ENCODE data around the gene TOLLIP.
"Not testable (repeated sequence)": the region's sequence is repeated elsewhere in the genome, so short reads cannot be mapped to it uniquely, and the experiment has no call there.

DNA sequence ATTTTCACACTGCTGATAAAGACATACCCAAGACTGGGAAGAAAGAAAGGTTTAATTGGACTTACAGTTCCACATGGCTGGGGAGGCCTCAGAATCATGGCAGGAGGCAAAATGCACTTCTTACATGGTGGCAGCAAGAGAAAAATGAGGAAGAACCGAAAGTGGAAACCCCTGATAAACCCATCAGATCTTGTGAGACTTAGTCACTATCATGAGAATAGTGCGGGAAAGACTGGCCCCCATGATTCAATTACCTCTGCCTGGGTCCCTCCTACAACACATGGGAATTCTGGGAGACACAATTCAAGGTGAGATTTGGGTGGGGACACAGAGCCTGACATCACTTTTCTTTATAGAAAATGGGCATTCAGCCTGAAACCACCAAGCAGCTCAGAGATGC lies 42.5 kb downstream of the TOLLIP start:
- TF ChIP-seq, protein P1, sequence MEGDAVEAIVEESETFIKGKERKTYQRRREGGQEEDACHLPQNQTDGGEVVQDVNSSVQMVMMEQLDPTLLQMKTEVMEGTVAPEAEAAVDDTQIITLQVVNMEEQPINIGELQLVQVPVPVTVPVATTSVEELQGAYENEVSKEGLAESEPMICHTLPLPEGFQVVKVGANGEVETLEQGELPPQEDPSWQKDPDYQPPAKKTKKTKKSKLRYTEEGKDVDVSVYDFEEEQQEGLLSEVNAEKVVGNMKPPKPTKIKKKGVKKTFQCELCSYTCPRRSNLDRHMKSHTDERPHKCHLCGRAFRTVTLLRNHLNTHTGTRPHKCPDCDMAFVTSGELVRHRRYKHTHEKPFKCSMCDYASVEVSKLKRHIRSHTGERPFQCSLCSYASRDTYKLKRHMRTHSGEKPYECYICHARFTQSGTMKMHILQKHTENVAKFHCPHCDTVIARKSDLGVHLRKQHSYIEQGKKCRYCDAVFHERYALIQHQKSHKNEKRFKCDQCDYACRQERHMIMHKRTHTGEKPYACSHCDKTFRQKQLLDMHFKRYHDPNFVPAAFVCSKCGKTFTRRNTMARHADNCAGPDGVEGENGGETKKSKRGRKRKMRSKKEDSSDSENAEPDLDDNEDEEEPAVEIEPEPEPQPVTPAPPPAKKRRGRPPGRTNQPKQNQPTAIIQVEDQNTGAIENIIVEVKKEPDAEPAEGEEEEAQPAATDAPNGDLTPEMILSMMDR (IDR thresholded peaks at IDR 0.05; ENCODE audit: insufficient read depth, low read length): not testable (repeated sequence)
- not testable (repeated sequence) for TF ChIP-seq GABPA, POLR2AphosphoS5 (IDR thresholded peaks at IDR 0.05; ENCODE audit: low read depth)
